RWPE1 (cell line): ENCODE results near the gene TMEM74B.

Source experiments
- CTCF ChIA-PET: fragments of 350-600 bp; sonication (Branson Sonifier 250); formaldehyde crosslinking; extraction: SDS; loops from one replicate; lab custom pipeline; 2021; lab: Yijun Ruan, JAX
- POLR2A ChIA-PET: fragments of 400-600 bp; formaldehyde crosslinking; extraction: SDS; loops from one replicate; lab custom pipeline; 2020; ENCODE audit warnings: antibody characterized with exemption; ENCODE audit not compliant: low non-redundant PET; lab: Yijun Ruan, JAX
- DNase-seq: peaks from one replicate; pipeline ENCODE4 v3.0.0; 2012; ENCODE audit warnings: low spot score
- H3K27ac ChIP-seq: fragments of 450-650 bp; 2 replicates; pipeline ENCODE4 v1.5.1; 2017
- CTCF ChIP-seq: fragments of 450-650 bp; conservative IDR thresholded peaks from 2 replicates; pipeline ENCODE4 v1.5.1; 2017; ENCODE audit warnings: low read depth, mild to moderate bottlenecking

The TMEM74B gene

GRCh38 chr20:1205802-1206201, 21.0 kb upstream of the TMEM74B start:
- DNase-seq = no peak
- ChIA-PET CTCF (interaction anchor here (0.7 kb wide), 1 partner anchor 322 kb away, joined by 3 read pairs; no protein-coding TSS in a partner anchor), POLR2A (interaction anchor here (0.6 kb wide), 1 partner anchor 9 kb away, joined by 3 read pairs; no protein-coding TSS in a partner anchor)
- TF ChIP-seq CTCF = no peak
- no peak overlapping the region for H3K27ac ChIP-seq

- DNase-seq = no peak
- H3K27ac ChIP-seq = no peak overlapping the region
- POLR2A ChIA-PET = no interaction called here
- CTCF ChIA-PET = no interaction called here
- no peak for TF ChIP-seq CTCF
These were observed 19.8 kb upstream of the TMEM74B start for GRCh38 chr20:1204576-1204975.

GRCh38 chr20:1204113-1204512, 19.3 kb upstream of the TMEM74B start:
- ChIA-PET CTCF (no interaction called here), POLR2A (no interaction called here)
- no peak overlapping the region for H3K27ac ChIP-seq
- no peak for TF ChIP-seq CTCF
- DNase-seq = no peak

- ChIA-PET POLR2A (interaction anchor here (0.6 kb wide), 2 partner anchors 10 to 56 kb away, joined by 3 read pairs; no protein-coding TSS in a partner anchor), CTCF (no interaction called here)
- DNase-seq = no peak
- no peak for TF ChIP-seq CTCF
- no peak overlapping the region for H3K27ac ChIP-seq
These were observed 18.8 kb upstream of the TMEM74B start for GRCh38 chr20:1203630-1204029.

- no peak for DNase-seq
- ChIA-PET CTCF (interaction anchor here (0.6 to 1.0 kb wide), 2 partner anchors 264 to 436 kb away, joined by 3 to 4 read pairs; no protein-coding TSS in a partner anchor), POLR2A (interaction anchor here (0.6 kb wide), 2 partner anchors 9 to 56 kb away, joined by 3 read pairs; no protein-coding TSS in a partner anchor)
- TF ChIP-seq CTCF = no peak
- H3K27ac ChIP-seq = no peak within 1 kb of the TSS
These were observed 18.2 kb upstream of the TMEM74B start, which contains the start of gene C20orf202 for GRCh38 chr20:1202762-1203504. Gene C20orf202 (plus strand): TSS chr20:1203454. CDS start chr20:1203586, 132 bp downstream.

GRCh38 chr20:1199964-1200363, 15.2 kb upstream of the TMEM74B start:
- TF ChIP-seq CTCF = no peak
- POLR2A ChIA-PET = no interaction called here
- no peak overlapping the region for H3K27ac ChIP-seq
- no peak for DNase-seq
- CTCF ChIA-PET = interaction anchor here (0.6 kb wide), 1 partner anchor 103 kb away, joined by 3 read pairs; no protein-coding TSS in a partner anchor
